NCI-H446 (cell line): ENCODE measurements around the gene OOSP1.
"Not testable (repeated sequence)": the region's sequence is repeated elsewhere in the genome, so short reads cannot be mapped to it uniquely, and the experiment has no call there.

ENCODE experiments used
- DNase-seq, 2 experiments: peaks; one replicate each; lab custom pipeline; 2025; lab: John Stamatoyannopoulos, UW

OOSP1 gene, protein sequence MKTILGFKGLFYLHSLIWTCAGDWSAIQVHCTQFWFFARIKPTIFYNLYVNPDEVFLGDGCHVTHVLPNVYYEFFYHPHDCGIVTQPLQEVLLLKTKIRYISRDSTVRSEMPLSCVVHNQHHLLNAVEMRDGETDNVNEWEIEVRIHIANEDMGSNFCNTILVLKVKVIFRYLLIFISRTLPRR

DNA sequence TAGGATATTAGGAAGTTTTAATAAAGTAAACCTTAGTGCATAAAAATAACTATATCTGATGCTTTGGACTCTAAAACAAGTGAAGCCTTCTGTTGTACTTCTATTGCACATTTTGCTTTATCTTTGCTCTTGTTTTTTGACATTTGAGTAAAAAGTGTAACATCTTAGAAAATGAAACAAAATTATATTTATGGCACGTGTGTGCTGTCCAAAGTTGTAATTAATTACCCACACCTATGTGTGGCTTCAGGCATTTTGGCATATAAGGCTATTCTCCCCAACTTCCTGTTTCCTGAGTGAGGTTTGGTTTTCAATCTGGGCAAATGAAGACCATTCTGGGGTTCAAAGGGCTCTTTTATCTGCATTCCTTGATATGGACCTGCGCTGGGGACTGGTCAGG, at the start of gene OOSP1:
TSS of gene OOSP1 (plus strand) at position 301 of the 400 bp plus-strand sequence. CDS start at position 324, 23 bp downstream.
- DNase-seq: no peak

DNA sequence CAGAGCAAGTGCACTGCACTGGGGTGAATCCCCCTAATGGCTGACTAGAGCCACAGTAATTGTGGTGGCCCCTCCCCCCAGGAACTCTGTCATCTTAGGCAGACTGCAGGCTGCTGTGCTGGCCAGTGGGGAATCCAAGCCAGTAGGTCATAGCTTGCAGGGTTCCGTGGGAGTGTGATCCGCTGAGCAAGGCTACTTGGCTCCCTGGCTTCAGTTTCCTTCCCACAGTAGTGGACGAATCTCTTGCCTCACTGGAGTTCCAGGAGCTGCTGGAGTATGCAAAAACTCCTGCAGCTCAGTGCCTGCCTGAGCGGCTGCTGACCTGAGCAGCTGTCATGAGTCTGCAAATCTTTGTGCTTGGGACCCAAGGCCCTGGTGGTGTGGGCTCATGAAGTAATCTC, 46.5 kb upstream of the OOSP1 start:
- DNase-seq: no peak

DNA sequence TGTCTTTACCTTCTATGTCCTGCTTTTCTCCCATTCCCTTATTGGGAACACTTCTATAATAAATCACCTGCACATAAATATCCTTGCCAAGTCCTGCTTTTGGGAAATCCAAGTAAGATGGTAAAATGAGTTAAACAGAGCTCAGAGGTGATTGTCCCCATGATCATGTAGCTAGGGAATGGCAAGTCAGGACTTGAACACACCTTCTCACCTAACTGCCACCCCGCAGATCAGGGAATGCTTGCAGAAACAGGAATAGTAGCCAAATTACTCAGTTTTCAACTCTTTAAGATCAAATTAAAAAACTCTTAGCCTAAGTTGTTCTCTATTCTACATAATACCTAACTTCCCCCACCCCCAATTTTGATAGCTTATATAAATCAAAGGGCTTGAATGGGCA, 43.6 kb upstream of the OOSP1 start:
- DNase-seq: no peak

DNA sequence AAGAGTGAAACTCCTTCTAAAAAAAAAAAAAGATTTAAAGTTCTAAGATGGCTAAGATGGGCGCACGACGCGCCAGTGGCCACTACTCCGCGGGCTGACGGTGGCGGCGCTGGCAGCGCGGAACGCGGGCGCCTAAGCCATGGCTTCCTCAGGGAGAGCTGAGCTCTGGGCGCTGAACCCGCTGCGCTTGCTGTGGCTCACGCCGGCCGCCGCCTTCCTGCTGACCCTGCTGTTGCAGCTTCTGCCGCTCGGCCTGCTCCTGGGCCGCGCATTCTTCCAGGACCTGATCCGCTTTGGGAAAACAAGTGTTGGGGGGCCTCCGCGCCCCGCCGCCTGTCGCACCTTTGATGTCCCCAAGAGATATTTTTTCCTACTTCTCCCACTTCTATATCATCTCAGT, 40.2 kb upstream of the OOSP1 start:
- no peak for DNase-seq

DNA sequence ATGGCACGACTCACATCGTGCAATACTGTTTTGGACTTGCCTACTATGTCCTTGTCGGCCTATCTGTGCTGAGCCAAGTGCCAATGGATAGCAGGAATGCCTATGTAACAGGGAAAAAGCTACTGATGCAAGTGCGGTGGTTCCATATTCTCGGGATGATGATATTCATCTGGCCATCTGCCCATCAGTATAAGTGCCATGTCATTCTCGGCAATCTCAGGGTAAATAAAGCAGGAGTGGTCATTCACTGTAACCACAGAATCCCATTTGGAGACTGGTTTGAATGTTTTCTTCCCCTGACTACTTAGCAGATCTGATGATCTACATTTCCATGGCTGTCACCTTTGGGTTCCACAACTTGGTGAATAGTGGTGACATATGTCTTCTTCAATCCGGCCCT, 39.6 kb upstream of the OOSP1 start:
- no peak for DNase-seq

DNA sequence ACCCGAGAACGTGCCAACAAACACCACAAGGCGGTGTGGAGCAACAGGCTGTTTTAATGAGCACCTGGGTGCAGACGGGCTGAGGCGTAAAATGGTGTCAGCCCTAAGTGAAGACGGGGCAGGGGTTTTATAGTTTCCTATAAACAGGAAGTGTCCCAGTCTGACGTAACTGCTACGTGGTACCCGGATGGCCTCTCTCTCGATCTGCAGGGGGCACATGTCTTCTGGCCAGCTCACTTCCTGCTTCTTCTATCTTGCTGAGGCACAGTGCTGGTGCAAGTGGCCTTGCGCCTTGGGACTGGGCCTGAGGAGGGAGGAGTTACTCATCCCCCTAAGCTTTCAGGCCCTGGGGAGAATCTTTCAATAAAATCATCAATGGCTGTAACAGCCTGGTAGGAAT, 38.7 kb upstream of the OOSP1 start:
- no peak for DNase-seq

DNA sequence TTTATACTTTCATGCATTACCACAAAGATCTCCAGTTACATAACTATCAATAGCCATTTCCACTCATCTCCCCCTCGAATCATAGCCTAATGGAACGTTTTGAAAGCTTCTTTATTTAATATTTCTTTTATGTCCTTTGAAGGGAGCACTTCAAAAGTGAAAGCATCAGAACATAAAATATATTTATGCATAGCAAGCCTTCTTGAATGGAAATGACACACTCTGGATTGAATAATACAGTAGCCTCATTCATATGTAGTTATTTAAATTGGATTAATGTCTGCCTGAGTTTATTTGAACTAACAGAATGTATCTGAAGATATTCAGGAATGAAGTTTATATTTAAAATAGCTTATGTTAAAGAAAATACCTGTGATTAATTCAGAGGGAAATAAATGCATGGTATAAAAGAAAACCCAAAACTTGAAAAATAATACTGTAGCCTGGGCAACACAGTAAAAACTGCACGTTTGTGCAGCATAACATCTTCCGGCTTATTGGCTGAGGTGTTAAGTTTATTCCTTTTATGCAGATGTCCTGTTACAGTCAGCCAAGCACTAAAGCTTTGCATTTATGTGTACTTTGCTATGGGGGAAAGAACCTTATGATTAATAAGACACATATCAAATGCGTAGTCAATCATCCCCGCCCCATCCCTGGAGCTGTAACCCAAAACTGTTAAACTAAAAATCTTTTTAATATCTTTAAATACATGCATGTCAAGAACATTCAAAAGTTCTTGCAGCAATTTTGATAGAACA, 37.7 kb upstream of the OOSP1 start:
- DNase-seq: no peak

DNA sequence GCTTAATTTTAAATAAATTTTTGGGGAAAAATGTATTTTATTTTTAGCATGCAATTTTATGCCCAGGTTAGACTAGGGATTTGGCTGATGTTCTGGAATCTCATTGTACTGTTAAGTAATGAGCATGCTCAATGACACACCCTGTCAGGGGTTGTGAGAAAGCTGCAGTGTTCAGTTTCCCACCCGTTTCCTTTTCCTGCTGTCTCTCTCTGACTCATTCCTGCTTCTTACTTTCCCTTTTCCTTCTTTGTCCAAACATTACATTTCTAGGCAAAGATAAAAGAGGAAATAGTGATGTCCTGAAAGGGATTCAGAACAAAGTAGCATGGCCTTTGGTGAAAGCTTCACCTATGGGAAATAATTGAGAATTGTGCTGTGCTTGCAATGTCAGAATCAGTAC, 36.9 kb upstream of the OOSP1 start:
- no peak for DNase-seq

DNA sequence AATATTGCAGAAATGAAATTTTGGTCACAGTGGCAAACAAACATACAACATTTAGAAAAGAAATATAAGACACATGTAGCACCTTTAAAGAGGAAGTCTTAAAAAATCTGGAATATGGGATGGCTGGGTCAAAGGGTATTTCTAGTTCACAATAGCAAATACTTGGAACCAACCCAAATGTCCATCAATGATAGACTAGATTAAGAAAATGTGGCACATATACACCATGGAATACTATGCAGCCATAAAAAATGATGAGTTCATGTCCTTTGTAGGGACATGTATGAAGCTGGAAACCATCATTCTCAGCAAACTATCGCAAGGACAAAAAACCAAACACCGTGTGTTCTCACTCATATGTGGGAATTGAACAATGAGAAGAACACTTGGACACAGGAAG, 34.7 kb upstream of the OOSP1 start:
- not testable (repeated sequence) for DNase-seq

DNA sequence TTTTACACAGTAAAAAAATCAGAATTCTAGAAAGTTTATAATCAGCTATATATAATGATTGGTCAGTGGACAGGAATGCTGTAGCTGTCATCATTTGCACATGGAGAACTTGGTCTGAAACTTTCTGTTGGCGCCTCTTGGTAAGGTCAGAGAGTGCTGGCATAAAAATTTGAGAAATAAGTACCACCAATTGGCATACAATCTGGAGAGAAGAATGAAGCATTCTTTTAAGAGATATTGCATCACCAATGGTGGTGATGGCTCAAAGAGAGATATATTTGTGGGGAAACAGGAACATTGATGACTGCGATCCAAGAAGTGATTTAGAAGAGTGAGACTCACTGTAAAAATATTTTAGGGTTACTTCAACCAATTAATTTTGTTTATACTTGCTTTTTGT, 19.8 kb upstream of the OOSP1 start:
- no peak for DNase-seq

DNA sequence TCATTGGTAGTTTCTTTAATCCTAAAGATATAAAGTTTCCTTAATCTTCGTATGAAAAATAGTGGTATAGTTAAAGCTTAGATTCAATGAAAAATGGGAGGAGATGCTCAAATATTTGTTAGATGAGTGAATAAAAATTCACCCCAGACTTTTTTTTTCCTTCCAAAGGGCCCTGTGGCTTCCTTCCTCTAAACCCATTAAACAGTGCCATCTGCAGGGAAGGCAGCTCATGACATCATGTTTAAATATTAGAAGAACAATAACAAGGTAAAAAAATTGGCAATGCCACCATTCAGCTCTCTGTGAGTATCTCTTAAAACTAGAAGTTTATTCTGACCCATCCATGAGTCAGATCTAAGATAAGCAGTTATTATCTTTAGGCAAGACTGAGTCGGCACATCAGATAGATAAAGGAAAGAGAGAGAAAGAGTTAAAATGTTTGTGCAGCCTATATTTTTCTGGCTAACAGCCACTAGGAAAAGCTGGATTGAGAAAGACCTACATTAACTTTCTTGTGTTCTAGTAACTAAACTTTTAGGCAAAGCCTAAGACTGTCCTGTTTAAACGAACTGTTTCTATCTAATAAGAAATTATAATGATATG, 19.1 kb upstream of the OOSP1 start:
- DNase-seq: peak; percentile 8 to 42

DNA sequence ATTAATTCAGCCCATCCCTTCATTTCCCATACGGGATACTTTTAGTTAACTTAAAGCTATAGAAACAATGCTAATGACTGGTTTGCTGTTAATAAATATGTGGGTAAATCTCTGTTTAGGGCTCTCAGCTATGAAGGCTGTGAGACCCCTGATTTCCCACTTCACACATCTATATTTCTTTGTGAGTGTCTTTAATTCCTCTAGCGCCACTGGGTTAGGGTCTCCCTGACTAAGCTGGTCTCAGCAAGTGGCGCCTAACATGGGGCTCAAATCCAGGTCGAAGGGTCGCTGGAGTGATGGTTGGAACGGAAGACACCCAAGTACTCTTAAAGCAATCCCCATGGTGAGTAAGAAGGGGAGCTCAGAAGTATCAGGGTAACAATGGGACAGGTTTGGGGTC, 14.4 kb upstream of the OOSP1 start:
- no peak for DNase-seq

DNA sequence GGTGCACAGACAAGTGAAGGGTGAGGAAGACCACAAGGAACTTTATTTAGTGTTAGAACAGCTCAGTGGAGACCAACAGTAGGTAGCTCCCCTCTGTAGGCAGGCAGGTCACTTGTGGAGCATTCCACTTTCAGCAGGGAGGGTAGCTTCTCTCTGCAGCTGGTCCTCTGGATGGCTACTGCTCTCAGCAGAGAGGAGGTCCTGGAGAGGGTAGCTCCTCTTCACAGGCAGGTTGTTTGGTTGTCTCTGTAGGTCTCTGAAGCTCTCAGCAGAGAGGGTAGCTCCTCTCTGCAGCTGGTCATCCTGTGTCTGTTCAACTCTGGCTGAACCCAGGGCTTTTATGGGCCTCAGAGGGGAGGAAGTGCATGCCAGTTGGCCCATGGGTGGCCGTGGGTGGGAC, 6.5 kb upstream of the OOSP1 start:
- DNase-seq: no peak

DNA sequence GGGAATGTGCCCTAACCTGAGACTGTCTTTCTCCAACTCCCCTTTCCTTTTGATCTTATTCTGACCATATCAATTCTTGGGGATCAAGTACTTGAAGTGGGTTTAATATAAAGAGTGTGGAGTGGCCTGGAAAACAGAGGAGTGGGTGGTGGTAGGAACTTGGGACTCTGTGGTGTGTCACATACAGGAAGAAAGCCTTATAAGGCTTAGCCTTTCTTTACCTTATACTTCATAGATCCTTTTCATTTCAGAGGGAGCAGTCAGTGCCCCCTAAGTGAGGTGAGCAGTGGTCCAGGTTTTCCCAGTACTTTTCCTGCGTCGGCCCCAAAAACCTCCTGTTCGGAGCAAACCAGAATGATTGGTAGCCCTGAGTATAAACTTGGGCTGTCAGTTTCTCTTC, 486 bp downstream of the OOSP1 start:
- DNase-seq: no peak

DNA sequence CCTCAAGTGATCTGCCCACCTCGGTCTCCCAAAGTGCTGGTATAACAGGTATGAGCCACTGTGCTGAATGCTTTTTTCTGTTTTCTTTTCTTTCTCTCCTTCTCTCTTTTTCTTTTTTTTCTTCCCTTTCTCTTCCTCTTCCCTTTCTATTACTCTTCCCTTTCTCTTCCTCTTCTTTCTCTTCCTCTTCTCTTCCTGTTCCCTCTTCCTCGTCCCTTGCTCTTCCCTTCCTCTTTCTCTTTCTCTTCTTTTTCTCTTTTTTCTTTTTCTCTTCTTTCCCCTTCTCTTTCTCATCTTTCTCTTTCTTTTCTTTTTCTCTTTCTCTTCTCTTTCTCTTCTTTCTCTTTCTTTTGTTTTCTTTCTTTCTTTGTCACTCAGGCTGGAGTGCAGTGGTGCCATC, 1.2 kb downstream of the OOSP1 start:
- no peak for DNase-seq

DNA sequence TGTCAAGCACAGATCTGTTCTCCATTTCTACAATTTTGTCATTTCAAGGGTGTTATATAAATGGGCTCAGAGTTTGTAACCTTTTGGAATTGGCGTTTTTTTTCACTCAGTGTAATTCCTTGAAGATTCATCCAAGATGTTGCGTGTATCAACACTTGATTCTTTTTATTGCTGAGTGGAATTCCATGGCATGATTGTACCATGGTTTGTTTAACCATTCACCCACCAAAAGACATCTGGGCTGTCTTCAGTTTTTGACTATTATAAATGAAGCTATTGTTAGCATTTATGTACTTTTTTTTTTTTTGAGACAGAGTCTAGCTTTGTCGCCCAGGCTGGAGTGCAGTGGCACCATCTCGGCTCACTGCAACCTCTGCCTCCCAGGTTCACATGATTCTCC, 2.9 kb downstream of the OOSP1 start:
- DNase-seq: no peak

DNA sequence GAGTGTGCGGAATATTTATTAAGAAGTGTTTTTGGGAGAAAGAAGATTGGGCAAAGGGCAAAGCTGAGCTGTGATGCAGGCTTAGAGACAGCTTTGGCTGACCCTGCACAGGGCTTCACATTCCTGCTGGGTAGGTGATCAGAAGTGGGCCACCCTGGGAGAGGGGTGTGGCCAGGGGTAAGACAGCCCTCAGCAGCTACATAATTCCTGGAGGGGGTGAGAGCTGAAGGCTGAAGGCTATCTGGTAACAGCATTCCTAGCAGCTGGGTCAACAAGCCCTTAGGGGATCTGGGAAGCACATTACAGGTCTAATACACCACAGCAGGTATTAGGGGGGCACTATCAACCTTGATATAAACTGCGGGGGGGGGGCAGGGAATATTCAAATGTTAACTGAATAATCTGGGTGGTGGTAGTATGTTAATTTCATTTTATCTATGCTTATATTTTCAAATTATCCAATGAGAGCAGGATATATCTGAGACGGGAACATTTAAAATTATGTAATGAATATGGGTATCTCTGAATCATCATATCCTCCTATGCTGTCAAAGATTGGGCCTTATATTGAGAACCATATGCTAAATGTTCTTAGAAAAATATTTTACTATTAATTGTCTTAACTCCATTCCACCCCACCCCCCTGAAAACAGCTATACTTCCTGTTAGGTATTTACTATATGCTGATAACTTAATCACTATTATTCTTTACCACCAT, 5.9 kb downstream of the OOSP1 start:
- peak in 1 of 2 experiments; percentile 26 for DNase-seq

DNA sequence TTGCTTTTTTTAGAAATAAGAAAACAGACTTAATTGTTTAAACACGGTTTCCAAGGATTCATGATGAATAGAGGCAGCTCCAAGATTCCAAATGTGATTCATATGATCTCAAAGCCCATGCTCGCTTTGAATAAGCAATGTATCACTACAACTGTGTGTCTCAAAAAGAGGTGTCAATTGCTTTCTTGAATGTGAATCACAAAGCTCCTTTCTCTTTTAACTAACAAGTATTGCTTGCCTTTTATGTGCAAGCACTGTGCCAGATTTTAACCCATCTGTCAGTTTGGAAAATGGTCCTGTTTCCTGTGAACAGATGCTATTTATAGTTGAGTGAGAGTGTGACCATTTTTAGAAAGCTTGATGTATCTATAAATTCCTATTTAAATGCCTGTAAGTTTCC, 6.5 kb downstream of the OOSP1 start:
- peak; percentile 39 to 77 for DNase-seq

DNA sequence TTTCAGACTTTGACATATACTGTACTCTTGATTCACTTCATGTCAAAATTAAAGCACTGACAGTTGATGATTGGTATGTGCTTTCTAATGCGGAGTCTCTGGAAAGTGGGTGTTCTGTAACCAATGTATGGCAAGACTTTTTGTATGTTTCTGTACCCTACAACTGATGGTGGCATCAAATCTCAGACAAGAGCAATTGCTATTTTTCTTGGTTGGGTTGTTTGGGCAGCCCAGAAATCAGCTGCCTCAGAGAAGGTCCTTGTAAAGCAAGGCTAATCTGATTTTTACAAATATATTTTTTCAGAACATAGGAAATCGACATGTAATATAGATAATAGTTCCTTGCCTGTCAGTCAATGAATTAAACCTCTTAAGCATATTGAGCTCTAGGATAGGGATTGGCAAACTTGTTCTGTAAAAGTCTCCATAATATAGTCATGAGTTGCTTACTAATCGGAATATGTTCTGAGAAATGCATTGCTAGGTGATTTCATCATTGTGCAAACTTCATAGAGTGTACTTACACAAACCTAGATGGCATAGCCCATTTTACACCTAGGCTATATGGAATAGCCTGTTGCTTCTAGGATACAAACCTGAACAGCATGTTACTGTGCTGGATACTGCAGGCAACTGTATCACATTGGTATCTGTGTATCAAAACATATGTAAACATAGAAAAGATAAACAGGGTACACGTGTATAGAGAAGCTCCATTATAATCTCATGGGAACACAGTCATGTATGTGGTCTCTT, 15.4 kb downstream of the OOSP1 start:
- no peak for DNase-seq

DNA sequence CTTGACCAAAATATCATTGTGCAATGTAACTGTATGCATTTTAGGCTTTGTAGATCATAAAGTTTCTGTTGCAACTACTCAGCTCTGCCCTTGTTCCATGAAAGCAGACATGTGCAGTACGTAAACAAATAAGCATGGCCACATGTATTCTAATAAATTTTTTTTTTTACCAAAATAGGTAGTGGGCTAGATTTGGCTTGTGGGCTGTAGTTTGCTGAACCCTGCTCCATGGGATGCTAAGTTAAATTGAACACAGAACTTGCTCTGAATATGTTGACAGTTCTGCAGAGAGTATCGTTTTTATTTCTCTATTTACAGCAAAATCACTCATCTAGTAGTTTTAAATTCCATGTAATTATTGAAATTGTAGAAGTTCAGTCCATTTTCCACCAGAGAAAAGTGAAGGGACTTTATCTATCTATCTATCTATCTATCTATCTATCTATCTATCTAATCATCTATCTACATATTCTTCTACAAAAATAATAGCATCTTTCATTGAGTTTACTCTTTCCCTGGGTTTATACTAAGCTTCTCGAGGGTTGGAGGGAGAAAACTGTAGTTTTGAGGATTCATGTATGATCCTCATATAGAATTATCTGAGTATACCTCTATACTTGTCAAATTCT, 16.1 kb downstream of the OOSP1 start:
- DNase-seq: no peak

DNA sequence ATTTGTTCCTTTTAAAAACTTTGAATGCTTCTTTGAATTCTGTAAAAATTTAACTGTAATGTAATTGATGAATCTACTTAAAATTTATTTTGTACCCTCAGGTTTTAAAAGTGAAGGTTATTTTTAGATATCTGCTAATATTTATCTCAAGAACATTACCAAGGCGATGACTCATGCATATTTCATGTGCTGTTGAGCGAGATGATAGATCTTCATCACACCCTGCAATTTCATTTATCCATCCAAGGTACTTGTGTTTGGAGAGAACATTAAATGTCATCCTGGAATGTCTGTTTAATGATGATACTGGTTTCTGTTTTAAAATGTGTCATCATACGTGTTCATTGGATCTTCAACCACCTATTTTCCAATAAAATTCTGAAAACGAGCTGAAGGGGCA, 18.9 kb downstream of the OOSP1 start:
- no peak for DNase-seq
